ENCODE data around the gene CLIC3.

DNA sequence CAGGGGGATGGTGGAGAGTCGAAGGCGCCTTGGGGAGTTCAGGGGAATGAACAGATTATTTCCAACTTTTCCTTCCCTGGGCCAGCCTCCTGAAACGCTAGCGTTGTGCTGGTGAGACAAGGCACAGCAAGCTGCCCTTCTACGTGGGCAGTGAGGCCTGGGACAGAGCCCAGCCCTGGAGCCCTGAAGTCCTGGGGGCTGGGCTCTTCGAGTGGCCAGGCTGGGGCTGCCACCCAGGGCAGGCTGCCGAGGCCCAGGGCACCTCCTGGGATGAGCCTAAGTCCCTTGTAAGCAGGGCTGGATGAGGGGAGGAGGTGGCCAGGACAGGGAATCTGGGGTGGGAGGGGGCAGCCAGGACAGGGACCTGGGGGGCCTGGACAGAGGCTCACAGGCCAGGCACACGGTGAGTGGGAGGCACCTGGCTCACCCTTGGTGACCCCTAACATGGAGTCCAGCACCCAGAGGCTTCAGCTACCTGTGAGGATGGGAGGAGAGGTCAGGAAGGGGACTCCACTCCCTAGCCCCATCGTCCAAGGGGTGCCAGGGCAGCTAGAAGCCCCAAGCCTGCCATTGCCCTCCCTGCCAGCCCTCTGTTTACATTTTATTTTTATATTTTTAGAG lies 45.6 kb downstream of the CLIC3 start:
- TF ChIP-seq, protein P1, sequence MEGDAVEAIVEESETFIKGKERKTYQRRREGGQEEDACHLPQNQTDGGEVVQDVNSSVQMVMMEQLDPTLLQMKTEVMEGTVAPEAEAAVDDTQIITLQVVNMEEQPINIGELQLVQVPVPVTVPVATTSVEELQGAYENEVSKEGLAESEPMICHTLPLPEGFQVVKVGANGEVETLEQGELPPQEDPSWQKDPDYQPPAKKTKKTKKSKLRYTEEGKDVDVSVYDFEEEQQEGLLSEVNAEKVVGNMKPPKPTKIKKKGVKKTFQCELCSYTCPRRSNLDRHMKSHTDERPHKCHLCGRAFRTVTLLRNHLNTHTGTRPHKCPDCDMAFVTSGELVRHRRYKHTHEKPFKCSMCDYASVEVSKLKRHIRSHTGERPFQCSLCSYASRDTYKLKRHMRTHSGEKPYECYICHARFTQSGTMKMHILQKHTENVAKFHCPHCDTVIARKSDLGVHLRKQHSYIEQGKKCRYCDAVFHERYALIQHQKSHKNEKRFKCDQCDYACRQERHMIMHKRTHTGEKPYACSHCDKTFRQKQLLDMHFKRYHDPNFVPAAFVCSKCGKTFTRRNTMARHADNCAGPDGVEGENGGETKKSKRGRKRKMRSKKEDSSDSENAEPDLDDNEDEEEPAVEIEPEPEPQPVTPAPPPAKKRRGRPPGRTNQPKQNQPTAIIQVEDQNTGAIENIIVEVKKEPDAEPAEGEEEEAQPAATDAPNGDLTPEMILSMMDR (conservative IDR thresholded peaks at IDR 0.05; ENCODE audit: low read depth, low read length), result no peak
- no peak for TF ChIP-seq EZH2 (IDR thresholded peaks at IDR 0.05; ENCODE audit: borderline replicate concordance, low read depth, low read length, poor library complexity, severe bottlenecking)

Data from A673 (cell line).